HepG2 (cell line): ENCODE data around the gene LRRC8D. TPM values are rescaled to one million over a fixed set of nuclear protein-coding genes. Genes with fewer than 3 reads are reported as not detected.

ENCODE experiments used
- ADNP ChIP-seq: sonication (generic); formaldehyde crosslinking; IDR thresholded peaks from 2 replicates; pipeline ENCODE4 v1.4.0; 2020; ENCODE audit warnings: missing genetic modification reagents
- AHR ChIP-seq: IDR thresholded peaks from 2 replicates; pipeline ENCODE4 v1.6.1; 2018; ENCODE audit warnings: missing genetic modification reagents, missing compliant biosample characterization
- CENPT ChIP-seq: sonication (generic); formaldehyde crosslinking; IDR thresholded peaks from 2 replicates; pipeline ENCODE4 v1.8.0; 2022; ENCODE audit warnings: low read depth, mild to moderate bottlenecking, moderate library complexity, missing genetic modification reagents
- CHD4 ChIP-seq: fragments of 200-600 bp; sonication (generic); IDR thresholded peaks from 2 replicates; pipeline ENCODE4 v1.7.0; 2017; ENCODE audit warnings: mild to moderate bottlenecking, low read length, borderline replicate concordance
- FLYWCH1 ChIP-seq: sonication (generic); formaldehyde crosslinking; IDR thresholded peaks from 2 replicates; pipeline ENCODE4 v1.8.1; 2023; ENCODE audit warnings: mild to moderate bottlenecking, missing genetic modification reagents
- MED1 ChIP-seq: sonication (generic); formaldehyde crosslinking; IDR thresholded peaks from 2 replicates; pipeline ENCODE4 v1.4.0; 2020; ENCODE audit warnings: missing genetic modification reagents
- NFIC ChIP-seq: IDR thresholded peaks from 2 replicates; pipeline ENCODE4 v1.6.1; 2012; ENCODE audit warnings: mild to moderate bottlenecking, low read length, inconsistent platforms
- NR2F6 ChIP-seq, 2 experiments: IDR thresholded peaks; 2 replicates each; pipeline ENCODE4 v1.6.1; 2016; ENCODE audit warnings: antibody characterized with exemption in 1 of 2, mild to moderate bottlenecking in 1 of 2
- PRMT3 ChIP-seq: sonication (generic); formaldehyde crosslinking; IDR thresholded peaks from 2 replicates; pipeline ENCODE4 v1.8.1; 2022; ENCODE audit warnings: low read depth, mild to moderate bottlenecking, moderate library complexity, missing genetic modification reagents, borderline replicate concordance
- SIX4 ChIP-seq: sonication (generic); formaldehyde crosslinking; IDR thresholded peaks from 2 replicates; pipeline ENCODE4 v1.4.0; 2020; ENCODE audit warnings: missing genetic modification reagents
- SUZ12 ChIP-seq: fragments of 150-350 bp; IDR thresholded peaks from 2 replicates; pipeline ENCODE4 v1.6.1; 2014; ENCODE audit warnings: low read depth, low read length
- ZNF33A ChIP-seq: sonication (generic); formaldehyde crosslinking; IDR thresholded peaks from 2 replicates; pipeline ENCODE4 v1.5.1; 2020; ENCODE audit warnings: missing genetic modification reagents, mild to moderate bottlenecking, moderate library complexity, borderline replicate concordance
- ZNF549 ChIP-seq: sonication (generic); formaldehyde crosslinking; IDR thresholded peaks from 2 replicates; pipeline ENCODE4 v1.5.0; 2020; ENCODE audit warnings: missing genetic modification reagents
- ZNF605 ChIP-seq: sonication (generic); formaldehyde crosslinking; IDR thresholded peaks from 2 replicates; pipeline ENCODE4 v1.8.0; 2022; ENCODE audit warnings: mild to moderate bottlenecking, missing genetic modification reagents
- ZNF75D ChIP-seq: sonication (generic); formaldehyde crosslinking; IDR thresholded peaks from 2 replicates; pipeline ENCODE4 v1.8.1; 2023; ENCODE audit warnings: missing genetic modification reagents, mild to moderate bottlenecking, borderline replicate concordance
- polyA plus RNA-seq, 8 experiments: library from polyadenylated mRNA; depleted of rRNA in 3 of 8; stranded (reverse) in 7 of 8; unstranded in 1 of 8; fragments of >200 nt; fragmentation: Illumina TruSeq in 4 of 8; extraction: Trizol in 4 of 8; gene quantifications; 2 replicates each; pipeline versions ENCODE4 v1.2.1 to v1.2.3, GENCODE V29; 2011 to 2016; ENCODE audit warnings: low read depth in 4 of 8, missing spikeins in 1 of 8, mixed read lengths in 1 of 8; ENCODE audit not compliant: insufficient read depth in 1 of 8
- total RNA-seq, 5 experiments: library from RNA; depleted of rRNA; stranded (reverse); fragments of >200 nt; fragmentation: Illumina TruSeq; extraction: Trizol; gene quantifications; 2 replicates each; pipeline ENCODE4 v1.2.3, GENCODE V29; 2016; ENCODE audit warnings: low read depth in 1 of 5
- TF ChIP-seq, protein P1 (sequence below): IDR thresholded peaks from 2 replicates; pipeline ENCODE4 v1.6.1; 2016; ENCODE audit warnings: mild to moderate bottlenecking
- TF ChIP-seq, protein P2 (sequence below): sonication (generic); formaldehyde crosslinking; IDR thresholded peaks from 2 replicates; pipeline ENCODE4 v1.4.0; 2020; ENCODE audit warnings: missing genetic modification reagents
- TF ChIP-seq, protein P3 (sequence below): sonication (generic); formaldehyde crosslinking; IDR thresholded peaks from 2 replicates; pipeline ENCODE4 v1.4.0; 2020; ENCODE audit warnings: mild to moderate bottlenecking, missing genetic modification reagents
- TF ChIP-seq, protein P4 (sequence below): sonication (generic); formaldehyde crosslinking; IDR thresholded peaks from 2 replicates; pipeline ENCODE4 v1.5.0; 2020; ENCODE audit warnings: missing genetic modification reagents

The LRRC8D gene
- total and polyA plus RNA-seq, 2 of the 13 experiments (the other 11 are each of a cell fraction or from before 2014, with no cell fraction given) = 29.9 to 45.5 TPM

DNA sequence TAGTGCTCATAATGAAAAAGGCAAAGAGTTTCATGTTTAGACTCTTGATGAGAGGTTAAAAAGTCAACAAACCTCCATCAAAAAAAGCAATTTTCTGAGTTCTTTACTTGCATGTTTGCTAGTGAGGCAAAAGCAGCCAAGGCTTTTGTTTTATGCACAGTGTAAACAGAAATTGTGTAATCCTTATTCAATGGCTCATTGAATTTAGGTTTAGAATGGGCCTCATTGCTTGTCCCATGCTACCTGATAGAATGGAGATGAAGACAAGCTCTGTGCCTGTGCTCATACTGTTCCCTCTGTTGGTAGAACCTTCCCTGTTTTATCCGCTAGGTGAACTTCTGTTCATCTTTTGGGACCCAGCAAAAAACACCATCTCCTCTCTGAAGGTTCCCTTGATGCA is 10.0 kb upstream of the LRRC8D start (continued):
- TF ChIP-seq NR2F6 (IDR thresholded peaks at IDR 0.05) (0 out of 2 replicates have a peak, but pooled peaks have one; percentile 36), NR2F6 (CRISPR knock-in tag; IDR thresholded peaks at IDR 0.05) (peak; percentile 65), SUZ12 (no peak), NFIC (peak; percentile 53; the same call in 1 of the 2 replicates), ZNF33A (no peak), MED1 (CRISPR knock-in tag) (peak; percentile 52), ZNF605 (no peak), ZNF75D (no peak), ADNP (no peak), CHD4 (no peak), CENPT (CRISPR knock-in tag) (no peak), ZNF549 (no peak), AHR (CRISPR knock-in tag) (no peak), SIX4 (CRISPR knock-in tag) (no peak), FLYWCH1 (no peak), PRMT3 (CRISPR knock-in tag) (no peak)
- TF ChIP-seq, protein P1, sequence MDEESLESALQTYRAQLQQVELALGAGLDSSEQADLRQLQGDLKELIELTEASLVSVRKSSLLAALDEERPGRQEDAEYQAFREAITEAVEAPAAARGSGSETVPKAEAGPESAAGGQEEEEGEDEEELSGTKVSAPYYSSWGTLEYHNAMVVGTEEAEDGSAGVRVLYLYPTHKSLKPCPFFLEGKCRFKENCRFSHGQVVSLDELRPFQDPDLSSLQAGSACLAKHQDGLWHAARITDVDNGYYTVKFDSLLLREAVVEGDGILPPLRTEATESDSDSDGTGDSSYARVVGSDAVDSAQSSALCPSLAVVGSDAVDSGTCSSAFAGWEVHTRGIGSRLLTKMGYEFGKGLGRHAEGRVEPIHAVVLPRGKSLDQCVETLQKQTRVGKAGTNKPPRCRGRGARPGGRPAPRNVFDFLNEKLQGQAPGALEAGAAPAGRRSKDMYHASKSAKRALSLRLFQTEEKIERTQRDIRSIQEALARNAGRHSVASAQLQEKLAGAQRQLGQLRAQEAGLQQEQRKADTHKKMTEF (CRISPR knock-in tag) = peak; percentile 53; the same call in 1 of the 2 replicates
- TF ChIP-seq, protein P2, sequence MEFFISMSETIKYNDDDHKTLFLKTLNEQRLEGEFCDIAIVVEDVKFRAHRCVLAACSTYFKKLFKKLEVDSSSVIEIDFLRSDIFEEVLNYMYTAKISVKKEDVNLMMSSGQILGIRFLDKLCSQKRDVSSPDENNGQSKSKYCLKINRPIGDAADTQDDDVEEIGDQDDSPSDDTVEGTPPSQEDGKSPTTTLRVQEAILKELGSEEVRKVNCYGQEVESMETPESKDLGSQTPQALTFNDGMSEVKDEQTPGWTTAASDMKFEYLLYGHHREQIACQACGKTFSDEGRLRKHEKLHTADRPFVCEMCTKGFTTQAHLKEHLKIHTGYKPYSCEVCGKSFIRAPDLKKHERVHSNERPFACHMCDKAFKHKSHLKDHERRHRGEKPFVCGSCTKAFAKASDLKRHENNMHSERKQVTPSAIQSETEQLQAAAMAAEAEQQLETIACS (CRISPR knock-in tag) = no peak
- TF ChIP-seq, protein P3, sequence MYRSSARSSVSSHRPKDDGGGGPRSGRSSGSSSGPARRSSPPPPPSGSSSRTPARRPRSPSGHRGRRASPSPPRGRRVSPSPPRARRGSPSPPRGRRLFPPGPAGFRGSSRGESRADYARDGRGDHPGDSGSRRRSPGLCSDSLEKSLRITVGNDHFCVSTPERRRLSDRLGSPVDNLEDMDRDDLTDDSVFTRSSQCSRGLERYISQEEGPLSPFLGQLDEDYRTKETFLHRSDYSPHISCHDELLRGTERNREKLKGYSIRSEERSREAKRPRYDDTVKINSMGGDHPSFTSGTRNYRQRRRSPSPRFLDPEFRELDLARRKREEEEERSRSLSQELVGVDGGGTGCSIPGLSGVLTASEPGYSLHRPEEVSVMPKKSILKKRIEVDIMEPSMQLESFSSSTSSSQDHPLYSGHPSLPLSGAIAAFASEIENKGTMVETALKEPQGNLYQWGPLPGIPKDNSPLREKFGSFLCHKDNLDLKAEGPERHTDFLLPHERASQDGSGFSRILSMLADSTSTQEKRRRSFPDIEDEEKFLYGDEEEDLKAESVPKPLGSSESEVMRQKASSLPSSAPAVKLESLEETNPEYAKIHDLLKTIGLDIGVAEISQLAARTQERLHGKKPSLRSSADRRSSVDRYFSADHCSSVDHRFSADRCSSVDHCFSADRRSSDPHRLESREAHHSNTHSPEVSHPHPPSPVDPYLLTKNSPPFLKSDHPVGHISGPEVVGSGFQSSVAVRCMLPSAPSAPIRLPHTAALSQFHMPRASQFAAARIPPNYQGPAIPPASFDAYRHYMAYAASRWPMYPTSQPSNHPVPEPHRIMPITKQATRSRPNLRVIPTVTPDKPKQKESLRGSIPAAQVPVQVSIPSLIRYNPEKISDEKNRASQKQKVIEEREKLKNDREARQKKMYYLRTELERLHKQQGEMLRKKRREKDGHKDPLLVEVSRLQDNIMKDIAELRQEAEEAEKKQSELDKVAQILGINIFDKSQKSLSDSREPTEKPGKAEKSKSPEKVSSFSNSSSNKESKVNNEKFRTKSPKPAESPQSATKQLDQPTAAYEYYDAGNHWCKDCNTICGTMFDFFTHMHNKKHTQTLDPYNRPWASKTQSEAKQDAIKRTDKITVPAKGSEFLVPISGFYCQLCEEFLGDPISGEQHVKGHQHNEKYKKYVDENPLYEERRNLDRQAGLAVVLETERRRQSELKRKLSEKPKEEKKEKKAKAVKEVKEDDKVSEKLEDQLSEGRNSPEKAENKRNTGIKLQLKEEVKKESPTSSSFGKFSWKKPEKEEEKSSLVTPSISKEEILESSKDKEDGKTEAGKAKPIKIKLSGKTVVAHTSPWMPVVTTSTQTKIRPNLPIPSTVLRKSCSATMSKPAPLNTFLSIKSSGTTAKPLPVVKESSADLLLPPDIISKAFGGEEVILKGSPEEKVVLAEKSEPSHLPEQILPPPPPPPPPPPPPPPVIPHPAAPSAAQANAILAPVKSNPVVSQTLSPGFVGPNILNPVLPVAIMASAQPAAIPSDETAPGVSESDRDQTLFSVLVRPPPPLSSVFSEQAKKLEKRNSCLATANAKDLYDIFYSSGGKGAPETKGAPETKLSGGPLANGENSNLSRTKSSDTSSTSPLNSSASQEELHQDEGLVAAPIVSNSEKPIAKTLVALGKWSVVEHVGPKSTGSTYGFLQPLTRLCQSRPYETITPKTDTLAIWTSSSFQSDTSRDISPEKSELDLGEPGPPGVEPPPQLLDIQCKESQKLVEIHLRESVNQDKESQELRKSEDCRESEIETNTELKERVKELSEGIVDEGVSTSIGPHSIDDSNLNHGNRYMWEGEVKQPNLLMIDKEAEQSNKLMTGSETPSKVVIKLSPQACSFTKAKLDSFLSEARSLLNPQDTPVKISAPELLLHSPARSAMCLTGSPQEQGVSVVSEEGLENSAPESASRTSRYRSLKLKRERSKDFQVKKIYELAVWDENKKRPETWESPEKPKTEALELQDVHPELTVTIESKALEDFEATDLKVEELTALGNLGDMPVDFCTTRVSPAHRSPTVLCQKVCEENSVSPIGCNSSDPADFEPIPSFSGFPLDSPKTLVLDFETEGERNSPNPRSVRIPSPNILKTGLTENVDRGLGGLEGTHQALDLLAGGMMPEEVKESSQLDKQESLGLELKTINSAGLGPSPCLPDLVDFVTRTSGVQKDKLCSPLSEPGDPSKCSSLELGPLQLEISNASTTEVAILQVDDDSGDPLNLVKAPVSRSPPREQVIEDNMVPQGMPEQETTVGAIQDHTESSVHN (CRISPR knock-in tag) = no peak
- TF ChIP-seq, protein P4, sequence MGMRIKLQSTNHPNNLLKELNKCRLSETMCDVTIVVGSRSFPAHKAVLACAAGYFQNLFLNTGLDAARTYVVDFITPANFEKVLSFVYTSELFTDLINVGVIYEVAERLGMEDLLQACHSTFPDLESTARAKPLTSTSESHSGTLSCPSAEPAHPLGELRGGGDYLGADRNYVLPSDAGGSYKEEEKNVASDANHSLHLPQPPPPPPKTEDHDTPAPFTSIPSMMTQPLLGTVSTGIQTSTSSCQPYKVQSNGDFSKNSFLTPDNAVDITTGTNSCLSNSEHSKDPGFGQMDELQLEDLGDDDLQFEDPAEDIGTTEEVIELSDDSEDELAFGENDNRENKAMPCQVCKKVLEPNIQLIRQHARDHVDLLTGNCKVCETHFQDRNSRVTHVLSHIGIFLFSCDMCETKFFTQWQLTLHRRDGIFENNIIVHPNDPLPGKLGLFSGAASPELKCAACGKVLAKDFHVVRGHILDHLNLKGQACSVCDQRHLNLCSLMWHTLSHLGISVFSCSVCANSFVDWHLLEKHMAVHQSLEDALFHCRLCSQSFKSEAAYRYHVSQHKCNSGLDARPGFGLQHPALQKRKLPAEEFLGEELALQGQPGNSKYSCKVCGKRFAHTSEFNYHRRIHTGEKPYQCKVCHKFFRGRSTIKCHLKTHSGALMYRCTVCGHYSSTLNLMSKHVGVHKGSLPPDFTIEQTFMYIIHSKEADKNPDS (CRISPR knock-in tag) = no peak
